WTC11 (cell line): Measurements from ENCODE around the gene RPS6KA5. TPM values are rescaled to one million over a fixed set of nuclear protein-coding genes. Genes with fewer than 3 reads are reported as not detected.

Experiments
- ATAC-seq: fragments of 200-7000 bp; cut with Tn5 transposase; 2 replicates; pipeline ENCODE4 v1.10.0; 2021; ENCODE audit warnings: mild to moderate bottlenecking, moderate library complexity
- CTCF ChIA-PET: fragments of 300-600 bp; sonication (Branson Sonifier 250); formaldehyde crosslinking; loops from one replicate; lab custom pipeline; 2021; ENCODE audit warnings: antibody characterized with exemption; lab: Charles Lee
- POLR2A ChIA-PET: fragments of 350-600 bp; sonication (Branson Sonifier 250); formaldehyde crosslinking; loops from one replicate; lab custom pipeline; 2021; ENCODE audit warnings: antibody characterized with exemption; lab: Charles Lee
- DNase-seq: peaks from one replicate; pipeline ENCODE4 v3.0.0; 2021; ENCODE audit warnings: low spot score
- H3K27ac Mint-ChIP-seq: 2 replicates; pipeline ENCODE4 v1.8.0; 2021; ENCODE audit warnings: mixed read lengths
- H3K27me3 Mint-ChIP-seq: 2 replicates; pipeline ENCODE4 v1.8.0; 2021; ENCODE audit warnings: low read depth, mild to moderate bottlenecking, moderate library complexity, mixed read lengths
- H3K36me3 Mint-ChIP-seq: 2 replicates; pipeline ENCODE4 v1.8.0; 2021; ENCODE audit warnings: mixed read lengths
- H3K4me1 Mint-ChIP-seq: 2 replicates; pipeline ENCODE4 v1.8.0; 2022; ENCODE audit warnings: mixed read lengths
- H3K4me3 Mint-ChIP-seq: 2 replicates; pipeline ENCODE4 v1.8.0; 2021; ENCODE audit warnings: mild to moderate bottlenecking, moderate library complexity, mixed read lengths
- H3K9me3 Mint-ChIP-seq: 2 replicates; pipeline ENCODE4 v1.8.0; 2021; ENCODE audit warnings: mixed read lengths
- CBFB ChIP-seq: sonication (generic); formaldehyde crosslinking; IDR thresholded peaks from 2 replicates; pipeline ENCODE4 v1.8.1; 2022; ENCODE audit warnings: mild to moderate bottlenecking, low read depth, missing genetic modification reagents
- EMX1 ChIP-seq: fragments of 250-450 bp; sonication (Bioruptor Pico); IDR thresholded peaks from 2 replicates; pipeline ENCODE4 v1.8.0; 2021; ENCODE audit warnings: mild to moderate bottlenecking
- ERG ChIP-seq: fragments of 250-450 bp; sonication (Bioruptor Pico); IDR thresholded peaks from 2 replicates; pipeline ENCODE4 v1.8.0; 2021; ENCODE audit warnings: mild to moderate bottlenecking
- ESRRA ChIP-seq: sonication (generic); formaldehyde crosslinking; IDR thresholded peaks from 2 replicates; pipeline ENCODE4 v1.8.1; 2022; ENCODE audit warnings: mild to moderate bottlenecking, missing genetic modification reagents, borderline replicate concordance
- FOXP4 ChIP-seq: sonication (generic); formaldehyde crosslinking; IDR thresholded peaks from 2 replicates; pipeline ENCODE4 v1.8.0; 2022; ENCODE audit warnings: mild to moderate bottlenecking, missing genetic modification reagents
- GRHL2 ChIP-seq: fragments of 250-450 bp; sonication (Bioruptor Pico); IDR thresholded peaks from 2 replicates; pipeline ENCODE4 v1.8.0; 2022; ENCODE audit warnings: mild to moderate bottlenecking, moderate library complexity; ENCODE audit not compliant: insufficient replicate concordance, severe bottlenecking
- IRF1 ChIP-seq: sonication (generic); formaldehyde crosslinking; IDR thresholded peaks from 2 replicates; pipeline ENCODE4 v1.8.0; 2023; ENCODE audit warnings: missing genetic modification reagents
- NR3C1 ChIP-seq: sonication (generic); formaldehyde crosslinking; conservative IDR thresholded peaks from 2 replicates; pipeline ENCODE4 v1.8.1; 2023; ENCODE audit warnings: low read depth, mild to moderate bottlenecking, missing genetic modification reagents
- SMAD3 ChIP-seq: sonication (generic); formaldehyde crosslinking; IDR thresholded peaks from 2 replicates; pipeline ENCODE4 v1.8.0; 2022; ENCODE audit warnings: missing genetic modification reagents, mild to moderate bottlenecking, borderline replicate concordance
- TEAD1 ChIP-seq: sonication (generic); formaldehyde crosslinking; IDR thresholded peaks from 2 replicates; pipeline ENCODE4 v1.8.0; 2022; ENCODE audit warnings: mild to moderate bottlenecking, missing genetic modification reagents
- ZBTB21 ChIP-seq: sonication (generic); formaldehyde crosslinking; IDR thresholded peaks from 2 replicates; pipeline ENCODE4 v1.8.1; 2023; ENCODE audit warnings: mild to moderate bottlenecking, missing genetic modification reagents, borderline replicate concordance
- ZNF281 ChIP-seq: sonication (generic); formaldehyde crosslinking; IDR thresholded peaks from 2 replicates; pipeline ENCODE4 v1.8.0; 2023; ENCODE audit warnings: mild to moderate bottlenecking, missing genetic modification reagents
- total RNA-seq: library from RNA; stranded (reverse); gene quantifications from 3 replicates; pipeline ENCODE4 v1.2.3, GENCODE V29; 2021
- TF ChIP-seq, protein P1 (sequence below): fragments of 250-450 bp; sonication (Bioruptor Pico); conservative IDR thresholded peaks from 2 replicates; pipeline ENCODE4 v1.9.0; 2021; ENCODE audit warnings: mild to moderate bottlenecking
- TF ChIP-seq, protein P2 (sequence below): sonication (generic); formaldehyde crosslinking; conservative IDR thresholded peaks from 2 replicates; pipeline ENCODE4 v1.8.1; 2023; ENCODE audit warnings: mild to moderate bottlenecking, low read depth, missing genetic modification reagents, moderate library complexity
- TF ChIP-seq, protein P3 (sequence below): sonication (generic); formaldehyde crosslinking; IDR thresholded peaks from 2 replicates; pipeline ENCODE4 v1.8.1; 2022; ENCODE audit warnings: low read depth, missing genetic modification reagents, borderline replicate concordance

RPS6KA5 gene
- total RNA-seq, 1 experiment from 2014 or later = 5.2 TPM

DNA sequence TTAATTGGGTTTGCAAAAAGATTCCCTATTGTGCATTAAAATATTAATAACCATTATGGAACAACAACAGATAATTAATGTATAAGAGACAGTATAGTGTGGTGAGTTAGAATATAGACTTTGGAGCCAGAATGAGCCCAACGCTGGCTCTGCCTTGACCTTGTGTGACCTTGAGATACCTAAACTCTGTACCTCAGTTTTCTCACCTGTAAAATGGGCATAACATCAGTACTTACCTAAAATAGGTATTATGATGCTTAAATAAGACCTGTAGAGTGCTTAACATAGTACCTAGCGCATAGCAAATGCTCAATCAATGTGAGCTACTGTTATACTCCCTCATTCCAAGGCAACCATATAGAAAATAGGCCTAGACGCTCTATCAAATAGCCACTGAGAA, 153.3 kb downstream of the RPS6KA5 start:
- POLR2A ChIA-PET = no interaction called here
- no peak overlapping the region for H3K27ac Mint-ChIP-seq
- H3K4me3 Mint-ChIP-seq = no peak overlapping the region
- no peaks in the 10 kb centered on the region for H3K36me3 Mint-ChIP-seq
- no peaks in the 10 kb centered on the region for H3K27me3 Mint-ChIP-seq
- ATAC-seq (no peak), DNase-seq (no peak)
- TF ChIP-seq ESRRA (CRISPR knock-in tag) (no peak), FOXP4 (CRISPR knock-in tag) (no peak)
- no peaks in the 10 kb centered on the region for H3K9me3 Mint-ChIP-seq
- CTCF ChIA-PET = no interaction called here
- 0 out of 2 replicates have a peak, but pooled peaks cover 2% of the 10 kb centered on the region for H3K4me1 Mint-ChIP-seq

DNA sequence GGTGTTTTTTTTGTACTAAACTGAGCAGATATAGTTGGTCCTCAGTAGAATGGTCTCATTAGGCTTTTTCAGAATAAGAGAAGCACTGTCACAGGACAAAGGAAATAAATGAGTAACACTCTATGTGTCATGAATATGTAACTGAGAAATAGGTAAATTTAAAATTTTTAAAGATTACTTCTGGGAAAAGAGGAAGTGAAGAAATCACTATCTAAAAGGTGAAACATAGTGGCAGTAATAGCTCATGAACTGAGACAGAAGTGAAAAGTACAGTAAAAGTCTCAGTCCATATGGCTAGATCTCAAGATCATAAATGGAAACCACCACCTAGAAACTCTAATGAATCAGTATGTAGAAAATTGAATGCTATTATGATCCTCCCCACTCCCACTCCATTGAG, 154.9 kb downstream of the RPS6KA5 start:
- H3K27me3 Mint-ChIP-seq = no peaks in the 10 kb centered on the region
- TF ChIP-seq SMAD3 (CRISPR knock-in tag) (no peak), ERG (CRISPR knock-in tag) (no peak), GRHL2 (CRISPR knock-in tag) (no peak), EMX1 (CRISPR knock-in tag) (no peak), ZBTB21 (CRISPR knock-in tag) (no peak), CBFB (CRISPR knock-in tag) (no peak), TEAD1 (no peak), IRF1 (no peak), ZNF281 (CRISPR knock-in tag) (no peak), NR3C1 (no peak)
- TF ChIP-seq, protein P1, sequence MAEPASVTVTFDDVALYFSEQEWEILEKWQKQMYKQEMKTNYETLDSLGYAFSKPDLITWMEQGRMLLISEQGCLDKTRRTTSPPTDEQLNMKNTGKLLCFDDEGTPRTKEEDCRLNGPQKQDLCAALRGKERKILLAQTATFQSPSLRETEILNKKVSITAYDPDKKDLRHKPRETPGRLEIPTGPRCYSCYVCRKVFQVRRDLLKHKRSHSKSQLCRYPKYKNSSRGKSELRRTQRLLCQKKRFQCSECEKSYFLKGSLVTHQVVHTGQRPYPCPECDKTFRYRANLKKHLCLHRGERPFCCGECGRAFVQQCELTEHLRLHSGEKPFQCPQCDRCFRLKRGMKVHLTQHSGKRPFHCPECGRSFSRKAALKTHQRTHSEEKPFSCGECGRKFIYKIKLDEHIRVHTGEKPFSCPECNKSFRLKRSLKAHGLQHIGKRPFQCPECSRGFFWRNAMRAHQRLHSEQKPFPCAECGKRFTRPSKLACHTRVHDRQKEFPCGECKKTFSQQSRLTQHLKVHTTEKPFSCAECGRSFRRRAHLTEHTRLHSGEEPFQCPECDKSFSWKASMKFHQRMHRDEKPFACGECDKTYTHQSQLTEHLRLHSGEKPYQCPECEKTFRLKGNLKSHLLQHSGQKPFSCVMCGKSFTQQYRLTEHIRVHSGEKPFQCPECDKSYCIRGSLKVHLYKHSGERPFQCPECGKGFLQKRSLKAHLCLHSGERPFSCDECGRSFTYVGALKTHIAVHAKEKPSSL (CRISPR knock-in tag) = no peak
- TF ChIP-seq, protein P2, sequence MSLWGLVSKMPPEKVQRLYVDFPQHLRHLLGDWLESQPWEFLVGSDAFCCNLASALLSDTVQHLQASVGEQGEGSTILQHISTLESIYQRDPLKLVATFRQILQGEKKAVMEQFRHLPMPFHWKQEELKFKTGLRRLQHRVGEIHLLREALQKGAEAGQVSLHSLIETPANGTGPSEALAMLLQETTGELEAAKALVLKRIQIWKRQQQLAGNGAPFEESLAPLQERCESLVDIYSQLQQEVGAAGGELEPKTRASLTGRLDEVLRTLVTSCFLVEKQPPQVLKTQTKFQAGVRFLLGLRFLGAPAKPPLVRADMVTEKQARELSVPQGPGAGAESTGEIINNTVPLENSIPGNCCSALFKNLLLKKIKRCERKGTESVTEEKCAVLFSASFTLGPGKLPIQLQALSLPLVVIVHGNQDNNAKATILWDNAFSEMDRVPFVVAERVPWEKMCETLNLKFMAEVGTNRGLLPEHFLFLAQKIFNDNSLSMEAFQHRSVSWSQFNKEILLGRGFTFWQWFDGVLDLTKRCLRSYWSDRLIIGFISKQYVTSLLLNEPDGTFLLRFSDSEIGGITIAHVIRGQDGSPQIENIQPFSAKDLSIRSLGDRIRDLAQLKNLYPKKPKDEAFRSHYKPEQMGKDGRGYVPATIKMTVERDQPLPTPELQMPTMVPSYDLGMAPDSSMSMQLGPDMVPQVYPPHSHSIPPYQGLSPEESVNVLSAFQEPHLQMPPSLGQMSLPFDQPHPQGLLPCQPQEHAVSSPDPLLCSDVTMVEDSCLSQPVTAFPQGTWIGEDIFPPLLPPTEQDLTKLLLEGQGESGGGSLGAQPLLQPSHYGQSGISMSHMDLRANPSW (CRISPR knock-in tag) = no peak
- TF ChIP-seq, protein P3, sequence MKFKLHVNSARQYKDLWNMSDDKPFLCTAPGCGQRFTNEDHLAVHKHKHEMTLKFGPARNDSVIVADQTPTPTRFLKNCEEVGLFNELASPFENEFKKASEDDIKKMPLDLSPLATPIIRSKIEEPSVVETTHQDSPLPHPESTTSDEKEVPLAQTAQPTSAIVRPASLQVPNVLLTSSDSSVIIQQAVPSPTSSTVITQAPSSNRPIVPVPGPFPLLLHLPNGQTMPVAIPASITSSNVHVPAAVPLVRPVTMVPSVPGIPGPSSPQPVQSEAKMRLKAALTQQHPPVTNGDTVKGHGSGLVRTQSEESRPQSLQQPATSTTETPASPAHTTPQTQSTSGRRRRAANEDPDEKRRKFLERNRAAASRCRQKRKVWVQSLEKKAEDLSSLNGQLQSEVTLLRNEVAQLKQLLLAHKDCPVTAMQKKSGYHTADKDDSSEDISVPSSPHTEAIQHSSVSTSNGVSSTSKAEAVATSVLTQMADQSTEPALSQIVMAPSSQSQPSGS (CRISPR knock-in tag) = no peak
- no peak for DNase-seq
- ChIA-PET CTCF (interaction anchor here (0.7 kb wide), 1 partner anchor 512 kb away, joined by 3 read pairs; the partner anchor contains the start of gene CCDC88C), POLR2A (interaction anchor here (0.5 kb wide), 1 partner anchor 1113 kb away, joined by 4 read pairs; no protein-coding TSS in a partner anchor)
- H3K27ac Mint-ChIP-seq = no peak overlapping the region
- H3K4me1 Mint-ChIP-seq = 0 out of 2 replicates have a peak, but pooled peaks cover 2% of the 10 kb centered on the region
- H3K36me3 Mint-ChIP-seq = no peaks in the 10 kb centered on the region
- no peak for ATAC-seq
- H3K4me3 Mint-ChIP-seq = no peak overlapping the region
- H3K9me3 Mint-ChIP-seq = no peaks in the 10 kb centered on the region
